Activated CD8-positive, alpha-beta memory T cell treated with anti-CD3 and anti-CD28 coated beads, Interleukin-2, amount 10 ng/mL, durations not matched to agents 7 days and 5 days (primary cell): ENCODE data around the gene GOLGA8M. TPM values are rescaled to one million over a fixed set of nuclear protein-coding genes. Genes with fewer than 3 reads are reported as not detected.

Experiments
- total RNA-seq, 2 experiments: library from RNA; stranded (reverse); gene quantifications; one replicate each; pipeline ENCODE4 v1.2.3, GENCODE V29; 2021

GOLGA8M gene
- total RNA-seq, 2 experiments from 2014 or later: 4.4 to 4.6 TPM

Other genes with a start within 250 kb of the GOLGA8M start
- gene GOLGA8G, start 179.4 kb downstream of the GOLGA8M start, total RNA-seq: not detected
- not detected for gene GOLGA6L25, start 158.9 kb downstream of the GOLGA8M start, total RNA-seq
- not detected for gene GOLGA6L7, start 136.2 kb upstream of the GOLGA8M start, total RNA-seq
- gene APBA2, start 173.6 kb upstream of the GOLGA8M start, total RNA-seq: 1 to 10 TPM; 2.6 to 7.9 TPM